Activated CD4-positive, alpha-beta memory T cell treated with anti-CD3 and anti-CD28 coated beads for 36 hours (primary cell): ENCODE results near the gene ZNF416. TPM values are rescaled to one million over a fixed set of nuclear protein-coding genes. Genes with fewer than 3 reads are reported as not detected.

Source experiments
- CTCF ChIA-PET: fragments of 350-600 bp; sonication (Branson Sonifier 250); formaldehyde crosslinking; loops from one replicate; lab custom pipeline; 2021; ENCODE audit warnings: antibody characterized with exemption, inconsistent platforms; lab: Charles Lee
- POLR2A ChIA-PET: fragments of 350-600 bp; sonication (Branson Sonifier 250); formaldehyde crosslinking; loops from one replicate; lab custom pipeline; 2021; ENCODE audit warnings: antibody characterized with exemption; lab: Charles Lee
- DNase-seq: peaks from one replicate; pipeline ENCODE4 v3.0.0-alpha.2; 2020
- H3K27ac Mint-ChIP-seq: one replicate; pipeline ENCODE4 v1.8.0; 2021; ENCODE audit warnings: mixed read lengths
- H3K27me3 Mint-ChIP-seq: one replicate; pipeline ENCODE4 v1.8.0; 2021; ENCODE audit warnings: mixed read lengths
- H3K36me3 Mint-ChIP-seq: one replicate; pipeline ENCODE4 v1.8.0; 2021; ENCODE audit warnings: mixed read lengths
- H3K4me1 Mint-ChIP-seq: one replicate; pipeline ENCODE4 v1.8.0; 2021; ENCODE audit warnings: low read depth, mixed read lengths
- H3K4me3 Mint-ChIP-seq: one replicate; pipeline ENCODE4 v1.8.0; 2021; ENCODE audit warnings: mild to moderate bottlenecking, mixed read lengths
- H3K9me3 Mint-ChIP-seq: one replicate; pipeline ENCODE4 v1.8.0; 2021; ENCODE audit warnings: mixed read lengths
- intact Hi-C: fragments of 100-400 bp; cut with micrococcal nuclease; formaldehyde crosslinking; loops from one replicate; pipeline ENCODE4 v1.15.1; 2023
- total RNA-seq, 2 experiments: library from RNA; stranded (reverse); gene quantifications; one replicate each; pipeline ENCODE4 v1.2.3, GENCODE V29; 2021

Gene ZNF416
- total RNA-seq, 2 experiments from 2014 or later, result 2.2 to 2.4 TPM

DNA sequence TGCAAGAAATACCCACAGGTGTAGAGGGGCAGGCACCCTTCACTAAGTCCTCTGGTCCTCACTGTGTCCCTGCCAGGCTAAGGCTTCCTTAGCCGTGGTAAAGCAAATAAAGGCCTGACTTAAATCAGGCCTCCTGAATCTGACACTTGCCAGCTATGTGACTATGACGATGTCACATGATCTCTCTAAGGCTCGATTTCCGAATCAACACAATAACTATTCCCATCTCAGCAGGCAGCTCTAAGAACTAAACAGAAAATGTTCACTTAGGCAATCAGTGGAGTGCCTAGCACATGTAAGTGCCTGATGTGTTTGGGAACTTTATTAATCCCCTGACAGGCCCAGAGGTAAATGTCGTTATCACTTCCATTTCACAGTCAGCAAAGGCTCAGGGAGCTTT is 21.1 kb downstream of the ZNF416 start:
- Mint-ChIP-seq H3K9me3 (peaks cover 49% of the 10 kb centered on the region), H3K27ac (no peak overlapping the region), H3K4me3 (no peak overlapping the region), H3K36me3 (peaks cover 62% of the 10 kb centered on the region), H3K27me3 (peaks cover 4% of the 10 kb centered on the region), H3K4me1 (peaks cover 28% of the 10 kb centered on the region)
- no peak for DNase-seq
- POLR2A ChIA-PET, result no interaction called here
- intact Hi-C loops, result loop anchor here (2.0 kb wide), 1 partner anchor 21 kb away; the partner anchor contains the start of gene ZNF416
- CTCF ChIA-PET, result no interaction called here

DNA sequence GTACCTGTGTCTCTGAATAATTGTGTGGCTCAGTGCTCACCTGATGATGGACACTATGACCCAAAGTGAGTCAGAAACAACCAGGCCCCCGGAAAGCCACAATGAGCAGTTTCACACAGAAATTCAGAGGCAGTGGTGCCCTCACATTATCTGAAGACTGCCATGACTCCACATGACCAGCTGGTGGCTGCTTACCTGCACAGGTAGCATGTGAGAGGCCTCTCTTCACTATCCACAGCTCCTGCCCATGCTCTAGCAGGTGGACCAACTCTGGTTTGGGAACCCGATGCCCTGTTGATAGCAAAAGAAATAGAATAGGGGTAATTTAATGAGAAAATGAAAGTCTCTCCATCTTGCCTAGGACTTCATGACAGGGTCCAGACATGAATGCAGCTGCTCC is 26.3 kb downstream of the ZNF416 start:
- Mint-ChIP-seq H3K36me3 (peaks cover 96% of the 10 kb centered on the region), H3K27me3 (no peaks in the 10 kb centered on the region), H3K9me3 (peaks cover 77% of the 10 kb centered on the region), H3K4me1 (no peaks in the 10 kb centered on the region), H3K27ac (no peak overlapping the region), H3K4me3 (no peak overlapping the region)
- DNase-seq, result no peak
- intact Hi-C loops, result no loop called here
- ChIA-PET POLR2A (no interaction called here), CTCF (no interaction called here)

- Mint-ChIP-seq H3K9me3 (peaks cover 91% of the 10 kb centered on the region), H3K4me1 (no peaks in the 10 kb centered on the region)
These were observed 32.2 kb downstream of the ZNF416 start for GRCh38 chr19:57546513-57546912.

GRCh38 chr19:57537953-57538547 is 40.7 kb downstream of the ZNF416 start:
- intact Hi-C loops, result no loop called here
- H3K4me1 Mint-ChIP-seq, result no peaks in the 10 kb centered on the region
- no peaks in the 10 kb centered on the region for H3K27me3 Mint-ChIP-seq
- peaks cover 93% of the 10 kb centered on the region for H3K9me3 Mint-ChIP-seq
- ChIA-PET CTCF (no interaction called here), POLR2A (no interaction called here)
- H3K36me3 Mint-ChIP-seq, result peaks cover 94% of the 10 kb centered on the region
- DNase-seq, result no peak
- H3K4me3 Mint-ChIP-seq, result no peak overlapping the region
- H3K27ac Mint-ChIP-seq, result no peak overlapping the region

More at GRCh38 chr19:57546513-57546912, 32.2 kb downstream of the ZNF416 start:
- H3K36me3 Mint-ChIP-seq, result peaks cover 94% of the 10 kb centered on the region
- no peak overlapping the region for H3K27ac Mint-ChIP-seq
- H3K4me3 Mint-ChIP-seq, result no peak overlapping the region
- CTCF ChIA-PET, result no interaction called here
- intact Hi-C loops, result no loop called here
- POLR2A ChIA-PET, result no interaction called here
- no peak for DNase-seq
- no peaks in the 10 kb centered on the region for H3K27me3 Mint-ChIP-seq

GRCh38 chr19:57527136-57527881 is 51.4 kb downstream of the ZNF416 start, which contains the start of gene ZNF549:
TSS of gene ZNF549 (plus strand) at chr19:57527356. CDS start at chr19:57527574, 218 bp downstream.
- Mint-ChIP-seq H3K27me3 (no peaks in the 10 kb centered on the region), H3K9me3 (peaks cover 57% of the 10 kb centered on the region), H3K4me3 (peak within 1 kb of the TSS; percentile 85), H3K4me1 (peaks cover 18% of the 10 kb centered on the region), H3K27ac (peak within 1 kb of the TSS; percentile 54), H3K36me3 (peaks cover 44% of the 10 kb centered on the region)
- DNase-seq, result peak; percentile 94
- ChIA-PET CTCF (no interaction called here), POLR2A (no interaction called here)
- intact Hi-C loops, result loop anchor here (1.0 kb wide), 6 partner anchors 10 to 656 kb away; partner anchors contain the start of genes ZNF274, ZNF460, ZNF749 and ZNF773

Other genes with a start within 250 kb of the ZNF416 start
- gene ZNF304, start 227.6 kb downstream of the ZNF416 start, total RNA-seq, result 1 to 10 TPM; 3.8 to 4.0 TPM
- gene TRAPPC2B, start 215.4 kb downstream of the ZNF416 start, total RNA-seq, result 1 to 10 TPM; 3.3 to 3.9 TPM
- 1 to 10 TPM; 1.0 to 1.4 TPM for gene ZNF547, start 215.4 kb downstream of the ZNF416 start, total RNA-seq
- gene ZNF548, start 189.1 kb downstream of the ZNF416 start, total RNA-seq, result 10 to 100 TPM; 12.0 to 12.1 TPM
- gene ZNF17, start 167.8 kb downstream of the ZNF416 start, total RNA-seq, result 1 to 10 TPM; 4.2 to 5.0 TPM
- gene ZNF749, start 143.6 kb downstream of the ZNF416 start, total RNA-seq, result 1 to 10 TPM; 9.3 to 9.4 TPM
- under 1 TPM in 1 of 2 experiments, not detected in 1; 0.12 TPM for gene VN1R1, start 121.8 kb downstream of the ZNF416 start, total RNA-seq
- gene ZNF772, start 101.3 kb downstream of the ZNF416 start, total RNA-seq, result 1 to 10 TPM; 3.9 to 4.0 TPM
- gene ZNF419, start 91.2 kb downstream of the ZNF416 start, total RNA-seq, result 1 to 10 TPM; 4.3 to 5.1 TPM
- gene ZNF773, start 79.0 kb downstream of the ZNF416 start, total RNA-seq, result 1 to 10 TPM; 4.0 to 4.5 TPM
- 1 to 10 TPM; 2.9 to 3.4 TPM for gene ZNF549, start 51.6 kb downstream of the ZNF416 start, total RNA-seq
- gene ZNF550, start 19.0 kb downstream of the ZNF416 start, total RNA-seq, result 1 to 10 TPM; 5.6 to 6.6 TPM
- 1 to 10 TPM; 3.4 to 3.6 TPM for gene ZIK1, start 5.2 kb upstream of the ZNF416 start, total RNA-seq
- gene ZNF530, start 21.0 kb upstream of the ZNF416 start, total RNA-seq, result 1 to 10 TPM; 3.7 to 5.6 TPM
- 1 to 10 TPM; 6.7 to 8.0 TPM for gene ZNF134, start 35.3 kb upstream of the ZNF416 start, total RNA-seq
- 1 to 10 TPM; 8.2 to 8.3 TPM for gene ZNF211, start 54.3 kb upstream of the ZNF416 start, total RNA-seq
- not detected for gene ZSCAN4, start 90.0 kb upstream of the ZNF416 start, total RNA-seq
- gene ZNF551, start 103.1 kb upstream of the ZNF416 start, total RNA-seq, result 1 to 10 TPM; 4.4 to 6.2 TPM
- gene ZNF154, start 130.3 kb upstream of the ZNF416 start, total RNA-seq, result under 1 TPM; 0.48 to 0.61 TPM
- 1 to 10 TPM; 5.4 to 6.3 TPM for gene ZNF671, start 148.7 kb upstream of the ZNF416 start, total RNA-seq
- gene ZNF776, start 167.9 kb upstream of the ZNF416 start, total RNA-seq, result 1 to 10 TPM; 7.8 to 8.3 TPM
- gene ZNF586, start 190.8 kb upstream of the ZNF416 start, total RNA-seq, result 10 to 100 TPM; 11.5 to 11.7 TPM
- gene ZNF552, start 236.0 kb upstream of the ZNF416 start, total RNA-seq, result 1 to 10 TPM; 4.8 to 6.1 TPM